Neuronal stem cell (in vitro differentiated cells): ENCODE results near the gene SFMBT1.

ENCODE experiments used
- DNase-seq: peaks from one replicate; pipeline ENCODE4 v3.0.0-alpha.2; 2013; ENCODE audit warnings: low spot score
- H2AFZ ChIP-seq: one replicate; pipeline ENCODE4 v1.6.1; 2013; ENCODE audit warnings: mild to moderate bottlenecking, low read length, inconsistent platforms
- H2AK5ac ChIP-seq: 2 replicates; pipeline ENCODE4 v1.6.1; 2013; ENCODE audit warnings: low read depth, mild to moderate bottlenecking, inconsistent platforms, low read length, moderate library complexity, mixed read lengths
- H2BK120ac ChIP-seq: 2 replicates; pipeline ENCODE4 v1.6.1; 2013; ENCODE audit warnings: low read depth, mild to moderate bottlenecking, inconsistent platforms, low read length, moderate library complexity, mixed read lengths
- H2BK12ac ChIP-seq: one replicate; pipeline ENCODE4 v1.6.1; 2013; ENCODE audit warnings: low read length, inconsistent platforms
- H2BK15ac ChIP-seq: 2 replicates; pipeline ENCODE4 v1.6.1; 2013; ENCODE audit warnings: mild to moderate bottlenecking, low read length, inconsistent platforms, mixed read lengths
- H2BK5ac ChIP-seq: one replicate; pipeline ENCODE4 v1.6.1; 2013; ENCODE audit warnings: inconsistent platforms, mild to moderate bottlenecking, low read length, moderate library complexity
- H3K14ac ChIP-seq: one replicate; pipeline ENCODE4 v1.6.1; 2013; ENCODE audit warnings: low read length, inconsistent platforms
- H3K18ac ChIP-seq: 2 replicates; pipeline ENCODE4 v1.6.1; 2013; ENCODE audit warnings: low read length, inconsistent platforms
- H3K23ac ChIP-seq: 2 replicates; pipeline ENCODE4 v1.6.1; 2013; ENCODE audit warnings: low read depth, mild to moderate bottlenecking, mixed read lengths, low read length, inconsistent platforms; ENCODE audit not compliant: poor library complexity
- H3K27ac ChIP-seq: replicated peaks from 3 replicates; pipeline ENCODE4 v1.5.1; 2013; ENCODE audit warnings: low read length, inconsistent platforms
- H3K27me3 ChIP-seq, 3 experiments: 2 replicates each; pipeline ENCODE4 v1.6.1; 2013; ENCODE audit warnings: low read length in 3 of 3, mild to moderate bottlenecking in 2 of 3, inconsistent platforms in 1 of 3, low read depth in 1 of 3, mixed read lengths in 1 of 3, moderate library complexity in 1 of 3; ENCODE audit not compliant: control insufficient read depth in 3 of 3, insufficient read depth in 3 of 3
- H3K36me3 ChIP-seq, 2 donors: replicated peaks in 1 of 2; 2 replicates each; pipeline ENCODE4 v1.6.1; 2013; ENCODE audit warnings: low read length in 2 of 2; ENCODE audit not compliant: control insufficient read depth in 2 of 2, insufficient read depth in 2 of 2
- H3K4ac ChIP-seq: 2 replicates; pipeline ENCODE4 v1.6.1; 2013; ENCODE audit warnings: inconsistent platforms, mild to moderate bottlenecking, low read length, moderate library complexity
- H3K4me1 ChIP-seq, 2 donors: 1 replicate in 1 of 2; 2 replicates in 1 of 2; pipeline ENCODE4 v1.6.1; 2013; ENCODE audit warnings: low read length in 2 of 2, low read depth in 1 of 2; ENCODE audit not compliant: control insufficient read depth in 2 of 2, insufficient read depth in 1 of 2
- H3K4me2 ChIP-seq: one replicate; pipeline ENCODE4 v1.6.1; 2013; ENCODE audit warnings: mild to moderate bottlenecking, low read length, inconsistent platforms; ENCODE audit not compliant: insufficient read depth, poor library complexity, severe bottlenecking
- H3K4me3 ChIP-seq, 2 donors: 2 replicates each; pipeline ENCODE4 v1.5.1; 2013; ENCODE audit warnings: low read length in 2 of 2, mild to moderate bottlenecking in 2 of 2, inconsistent platforms in 1 of 2, moderate library complexity in 1 of 2
- H3K79me1 ChIP-seq: one replicate; pipeline ENCODE4 v1.6.1; 2013; ENCODE audit warnings: low read depth, mild to moderate bottlenecking, inconsistent platforms, low read length, moderate library complexity
- H3K9ac ChIP-seq: one replicate; pipeline ENCODE4 v1.6.1; 2013; ENCODE audit warnings: mild to moderate bottlenecking, low read depth, low read length, inconsistent platforms; ENCODE audit not compliant: poor library complexity
- H3K9me3 ChIP-seq, 2 donors: replicated peaks in 1 of 2; 2 replicates each; pipeline versions ENCODE3 to v1.6.1; 2013; ENCODE audit warnings: low read length in 2 of 2, mild to moderate bottlenecking in 2 of 2, inconsistent platforms in 1 of 2, low read depth in 1 of 2, mixed read lengths in 1 of 2, moderate library complexity in 1 of 2; ENCODE audit not compliant: control insufficient read depth in 2 of 2, insufficient read depth in 1 of 2
- H4K8ac ChIP-seq: one replicate; pipeline ENCODE4 v1.6.1; 2013; ENCODE audit warnings: low read depth, mild to moderate bottlenecking, inconsistent platforms, low read length, moderate library complexity
- H4K91ac ChIP-seq: one replicate; pipeline ENCODE4 v1.6.1; 2013; ENCODE audit warnings: low read length, low read depth, mild to moderate bottlenecking, inconsistent platforms; ENCODE audit not compliant: poor library complexity
- WGBS, 2 donors: extraction: QIAGEN DNeasy Blood & Tissue Kit; methylation state at CpG; one replicate each; pipeline ENCODE4 v1.1.7; 2013; ENCODE audit warnings: missing lambda C conversion rate in 2 of 2, mixed read lengths in 1 of 2; ENCODE audit not compliant: insufficient read length in 2 of 2, insufficient replicate concordance in 1 of 2; ENCODE audit errors: extremely low coverage in 2 of 2; 5-methylcytosine and 5-hydroxymethylcytosine counted together

Gene SFMBT1

GRCh38 chr3:53044371-53044710 is 1.5 kb downstream of the SFMBT1 start:
- no CpG with 5 or more reads among the region's 11 CpGs for WGBS, 2 donors
- H2AK5ac ChIP-seq = no peak overlapping the region
- DNase-seq = no peak
- peak overlapping the region; percentile 67 to 98 for H3K4me3 ChIP-seq
- peaks cover 0 to 20% (median 13%) of the 10 kb centered on the region in 3 experiments for H3K27me3 ChIP-seq
- H3K23ac ChIP-seq = no peak overlapping the region
- peaks cover 2 to 3% of the 10 kb centered on the region in 2 donors for H3K4me1 ChIP-seq
- no peaks in the 10 kb centered on the region for H3K36me3 ChIP-seq
- no peak overlapping the region for H4K8ac ChIP-seq
- no peak overlapping the region for H4K91ac ChIP-seq
- no peak overlapping the region for H3K27ac ChIP-seq
- H3K4me2 ChIP-seq = peak overlapping the region; percentile 84
- H2BK120ac ChIP-seq = no peak overlapping the region
- H2BK12ac ChIP-seq = no peak overlapping the region
- no peak overlapping the region for H2BK5ac ChIP-seq
- H3K4ac ChIP-seq = no peak overlapping the region
- H2AFZ ChIP-seq = peak overlapping the region; percentile 91
- H3K79me1 ChIP-seq = no peaks in the 10 kb centered on the region
- no peaks in the 10 kb centered on the region for H3K9me3 ChIP-seq
- no peak overlapping the region for H2BK15ac ChIP-seq
- H3K9ac ChIP-seq = peak overlapping the region; percentile 82
- no peak overlapping the region for H3K14ac ChIP-seq
- no peak overlapping the region for H3K18ac ChIP-seq

GRCh38 chr3:53043738-53044137 is 2.1 kb downstream of the SFMBT1 start:
- no peak overlapping the region for H3K14ac ChIP-seq
- H2BK5ac ChIP-seq = no peak overlapping the region
- DNase-seq = no peak
- WGBS, 2 donors = no CpG with 5 or more reads among the region's 2 CpGs
- no peak overlapping the region for H2BK12ac ChIP-seq
- no peak overlapping the region for H2AK5ac ChIP-seq
- no peak overlapping the region for H4K91ac ChIP-seq
- no peak overlapping the region for H2AFZ ChIP-seq
- H3K36me3 ChIP-seq = no peaks in the 10 kb centered on the region
- no peak overlapping the region for H3K4me2 ChIP-seq
- no peak overlapping the region for H4K8ac ChIP-seq
- peaks cover 2 to 3% of the 10 kb centered on the region in 2 donors for H3K4me1 ChIP-seq
- no peaks in the 10 kb centered on the region for H3K79me1 ChIP-seq
- no peak overlapping the region for H3K9ac ChIP-seq
- no peak overlapping the region for H2BK120ac ChIP-seq
- H3K27ac ChIP-seq = no peak overlapping the region
- no peak overlapping the region for H3K4ac ChIP-seq
- H3K18ac ChIP-seq = no peak overlapping the region
- H3K9me3 ChIP-seq = no peaks in the 10 kb centered on the region
- peaks cover 0 to 20% (median 13%) of the 10 kb centered on the region in 3 experiments for H3K27me3 ChIP-seq
- no peak overlapping the region for H2BK15ac ChIP-seq
- H3K4me3 ChIP-seq = no peak overlapping the region
- H3K23ac ChIP-seq = no peak overlapping the region

GRCh38 chr3:53042651-53043050 is 3.2 kb downstream of the SFMBT1 start:
- Histone ChIP-seq H3K36me3 (no peaks in the 10 kb centered on the region), H2AFZ (no peak overlapping the region), H3K4me3 (no peak overlapping the region), H3K4me1 (peaks cover 2 to 3% of the 10 kb centered on the region in 2 donors), H2AK5ac (no peak overlapping the region), H2BK15ac (no peak overlapping the region), H3K4ac (no peak overlapping the region), H3K27me3 (peaks cover 0 to 16% (median 13%) of the 10 kb centered on the region in 3 experiments), H3K9ac (no peak overlapping the region), H3K18ac (no peak overlapping the region), H4K91ac (no peak overlapping the region), H2BK12ac (no peak overlapping the region), H4K8ac (no peak overlapping the region), H3K27ac (no peak overlapping the region), H3K9me3 (no peaks in the 10 kb centered on the region), H3K4me2 (no peak overlapping the region), H2BK120ac (no peak overlapping the region), H3K14ac (no peak overlapping the region), H3K23ac (no peak overlapping the region), H3K79me1 (no peaks in the 10 kb centered on the region), H2BK5ac (no peak overlapping the region)
- DNase-seq = no peak
- WGBS, 2 donors = no CpG with 5 or more reads among the region's 3 CpGs

DNA sequence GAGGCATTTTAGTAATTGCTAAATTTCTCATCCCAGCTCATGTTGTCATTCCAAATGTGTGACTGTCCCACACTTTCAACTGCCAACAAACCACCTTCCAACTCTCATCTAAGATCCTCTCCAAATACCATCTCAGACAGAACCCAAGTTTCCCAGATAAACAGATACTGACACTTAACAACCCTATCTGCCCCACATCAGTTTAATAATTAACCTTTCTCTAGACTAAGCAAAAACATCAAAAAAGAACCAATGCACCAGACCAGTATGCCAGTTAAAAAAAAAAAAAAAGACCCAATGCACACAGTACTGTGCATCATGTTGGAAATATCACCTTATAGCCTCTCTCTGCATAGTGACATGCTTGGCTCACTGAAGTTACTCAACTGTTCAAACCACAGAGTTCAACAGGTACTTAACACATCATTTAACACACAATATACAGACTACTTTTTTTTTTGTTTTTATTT is 5.5 kb downstream of the SFMBT1 start:
- Histone ChIP-seq H2BK120ac (no peak overlapping the region), H3K4ac (no peak overlapping the region), H3K4me3 (no peak overlapping the region), H3K36me3 (no peaks in the 10 kb centered on the region), H3K18ac (no peak overlapping the region), H3K9me3 (no peaks in the 10 kb centered on the region), H3K9ac (no peak overlapping the region), H3K27me3 (no peaks in the 10 kb centered on the region), H3K4me2 (no peak overlapping the region), H2BK15ac (no peak overlapping the region), H3K27ac (no peak overlapping the region), H3K79me1 (peaks cover 3% of the 10 kb centered on the region), H4K91ac (no peak overlapping the region), H3K4me1 (peaks cover 2 to 8% of the 10 kb centered on the region in 2 donors), H2AK5ac (no peak overlapping the region), H2BK12ac (no peak overlapping the region), H3K14ac (no peak overlapping the region), H2BK5ac (no peak overlapping the region), H2AFZ (no peak overlapping the region), H4K8ac (no peak overlapping the region), H3K23ac (no peak overlapping the region)
- DNase-seq = no peak
